CD4-positive, alpha-beta T cell treated with Interleukin-1 beta for 1 hour (primary cell): ENCODE data around the gene POU2F2.

Source experiments
- DNase-seq, 2 donors: peaks; one replicate each; pipeline ENCODE4 v3.0.0-alpha.2; 2020 to 2022

The POU2F2 gene

GRCh38 chr19:42132030-42132628 lies at the start of gene POU2F2:
TSS of gene POU2F2 (minus strand) at chr19:42132446. CDS start at chr19:42132411, 35 bp downstream.
- DNase-seq: peak; percentile 89 to 90

- DNase-seq: no peak
Observed at GRCh38 chr19:42178791-42179674, 46.8 kb upstream of the POU2F2 start.

GRCh38 chr19:42177686-42178019 lies 45.4 kb upstream of the POU2F2 start:
- no peak for DNase-seq

- peak; percentile 79 for DNase-seq
Observed at GRCh38 chr19:42176990-42177685, 44.9 kb upstream of the POU2F2 start.

DNA sequence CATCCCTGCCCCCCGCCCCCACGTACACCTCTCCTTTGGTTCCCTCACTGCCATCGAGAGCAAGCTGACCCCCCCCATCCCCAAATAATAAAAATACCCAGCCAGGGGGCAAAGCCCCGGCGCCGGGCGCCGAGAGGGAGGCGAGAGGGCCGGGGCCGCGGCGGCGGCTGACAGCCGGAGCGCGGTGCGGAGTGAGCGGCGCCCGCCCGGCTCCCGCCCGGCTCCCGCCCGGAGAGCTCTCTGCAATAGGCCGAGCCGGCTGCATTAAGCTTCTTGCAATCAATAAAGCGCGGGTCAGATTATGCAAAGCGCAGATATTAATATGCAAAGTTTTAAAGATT lies 44.4 kb upstream of the POU2F2 start:
- no peak for DNase-seq

GRCh38 chr19:42175952-42176648 lies 43.9 kb upstream of the POU2F2 start:
- no peak for DNase-seq

- DNase-seq: no peak
Observed at GRCh38 chr19:42174958-42175734, 42.9 kb upstream of the POU2F2 start.

- no peak for DNase-seq
Observed at GRCh38 chr19:42174188-42174587, 41.9 kb upstream of the POU2F2 start.

- no peak for DNase-seq
Observed at GRCh38 chr19:42173695-42174094, 41.4 kb upstream of the POU2F2 start.

DNA sequence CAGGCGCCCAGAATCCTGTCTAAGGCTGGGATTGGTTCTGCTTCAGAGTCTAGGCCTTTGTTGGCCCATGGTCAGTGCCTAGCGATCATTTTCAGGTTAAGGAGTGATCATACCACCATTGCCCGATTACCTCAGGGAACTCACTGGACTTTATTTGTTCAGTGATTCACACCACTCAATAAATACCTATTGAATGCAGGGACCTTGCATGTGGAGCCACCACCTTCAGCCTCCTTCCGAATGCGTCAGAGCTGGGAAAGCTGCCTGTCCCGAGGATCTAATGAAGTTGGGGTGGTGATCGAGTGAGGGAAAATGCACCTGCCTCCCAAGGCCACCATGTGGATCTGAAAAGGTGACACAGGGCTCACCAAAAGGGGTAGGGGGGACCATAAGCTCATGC lies 40.0 kb upstream of the POU2F2 start:
- DNase-seq: no peak

DNA sequence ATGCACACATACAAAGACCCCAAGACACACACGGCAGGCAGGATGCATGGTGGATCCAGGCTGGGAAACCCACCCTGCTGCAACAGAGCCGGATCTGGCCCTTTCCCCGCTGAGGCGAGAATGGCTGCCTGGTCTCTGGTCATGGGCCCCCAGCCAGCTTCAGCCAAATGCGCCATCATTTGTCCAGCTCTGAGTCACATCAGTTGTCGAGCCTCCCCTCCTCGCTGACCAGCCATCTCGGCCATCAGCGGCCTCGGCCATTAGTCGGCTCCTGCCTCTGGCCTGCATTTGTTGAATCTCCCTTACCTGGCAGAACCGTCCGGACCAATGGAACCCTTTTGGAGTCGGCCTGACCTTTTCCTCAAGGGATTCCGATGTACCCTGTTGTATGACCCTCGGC lies 38.5 kb upstream of the POU2F2 start:
- no peak for DNase-seq

GRCh38 chr19:42169486-42170413 lies 37.5 kb upstream of the POU2F2 start:
- no peak for DNase-seq

GRCh38 chr19:42168206-42168605 lies 36.0 kb upstream of the POU2F2 start:
- DNase-seq: no peak

DNA sequence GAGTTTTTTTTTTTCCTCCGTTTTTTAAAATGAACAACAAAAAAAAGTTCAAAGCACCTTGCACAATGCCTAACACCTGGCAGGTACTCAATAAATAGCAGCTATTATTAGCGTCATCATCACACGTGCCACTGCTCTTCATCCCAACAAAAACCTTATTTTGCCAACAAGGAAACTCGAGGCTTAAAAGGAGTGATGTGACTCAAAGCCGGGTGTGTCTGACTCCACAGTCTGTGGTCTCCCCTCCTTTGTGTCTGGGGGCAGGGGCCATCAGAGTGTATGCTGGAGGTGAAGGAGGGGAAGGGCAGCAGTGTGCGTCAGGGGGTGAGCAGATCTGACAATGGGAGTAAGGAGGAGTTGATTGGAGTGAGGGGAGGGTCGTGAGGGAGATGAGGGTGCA lies 34.1 kb upstream of the POU2F2 start:
- DNase-seq: no peak

DNA sequence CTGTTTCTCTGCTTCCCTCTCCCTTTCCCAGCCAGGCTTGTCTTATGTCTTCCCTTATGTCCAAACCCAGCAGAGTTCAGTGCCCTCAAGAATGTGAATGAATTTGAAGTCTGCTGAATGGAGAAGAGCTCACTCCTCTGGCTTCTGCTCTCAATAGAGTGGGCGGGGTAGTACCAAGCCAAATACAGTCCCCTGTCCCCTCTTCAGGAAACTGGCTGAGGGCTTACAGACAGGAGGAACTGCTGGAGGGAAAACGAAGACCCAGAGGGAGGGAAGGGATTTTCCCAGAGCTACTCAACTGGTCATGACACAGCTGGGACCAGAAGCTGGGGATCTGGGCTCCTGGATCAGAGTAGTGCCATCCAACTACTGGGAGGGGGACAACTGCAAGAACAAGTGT lies 32.9 kb upstream of the POU2F2 start:
- DNase-seq: no peak

DNA sequence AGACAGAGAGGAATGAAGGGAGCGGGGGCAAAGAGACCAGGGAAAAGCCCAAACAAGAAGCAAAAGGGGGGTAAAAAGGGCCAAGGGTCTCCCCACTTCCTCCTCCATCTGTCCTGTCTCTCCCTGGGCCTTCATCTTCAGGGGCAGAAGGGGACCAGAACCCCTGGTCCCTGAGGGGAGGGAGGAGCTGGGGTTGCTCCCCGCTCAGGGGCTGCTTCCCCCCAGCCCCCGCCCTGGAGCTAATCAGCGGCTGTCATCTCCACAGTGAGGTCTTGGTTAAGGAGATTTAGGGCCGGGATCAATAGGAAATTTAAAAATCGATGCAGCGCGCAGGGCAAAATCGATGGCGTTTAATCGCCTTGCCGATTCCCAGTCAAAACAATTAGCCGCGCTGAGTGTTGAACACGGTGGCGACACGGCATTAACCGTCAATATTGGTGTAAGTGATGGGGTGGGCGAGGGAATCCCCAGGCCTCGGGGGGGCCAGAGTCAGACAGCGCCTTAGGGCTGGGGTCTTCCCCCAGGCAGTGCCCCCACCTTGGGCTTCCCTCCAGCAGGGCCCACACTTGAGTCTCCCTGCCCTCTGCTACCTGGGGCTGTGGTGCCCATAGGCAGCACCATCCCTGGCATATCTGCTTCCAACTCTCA lies 29.5 kb upstream of the POU2F2 start:
- no peak for DNase-seq

GRCh38 chr19:42159942-42160341 lies 27.7 kb upstream of the POU2F2 start:
- no peak for DNase-seq

DNA sequence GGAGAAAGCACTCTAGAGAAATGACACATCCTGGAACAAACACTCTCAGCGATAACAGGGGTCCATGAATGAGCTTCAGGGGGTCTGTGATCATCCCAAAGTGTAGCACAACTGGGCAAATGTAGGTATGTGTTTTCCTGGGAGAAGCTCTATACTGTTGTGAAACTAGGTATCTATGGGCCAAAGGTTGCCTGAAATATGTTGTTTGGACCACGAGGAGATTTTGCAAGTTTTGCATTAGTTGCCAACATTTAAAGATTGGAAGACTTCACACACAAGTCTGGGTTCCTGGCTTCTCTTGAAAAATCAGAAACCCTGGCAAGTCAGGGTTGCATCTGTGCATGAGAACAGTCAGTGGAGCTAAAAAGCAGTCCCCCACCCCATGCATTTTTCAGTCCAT lies 26.7 kb upstream of the POU2F2 start:
- no peak for DNase-seq

DNA sequence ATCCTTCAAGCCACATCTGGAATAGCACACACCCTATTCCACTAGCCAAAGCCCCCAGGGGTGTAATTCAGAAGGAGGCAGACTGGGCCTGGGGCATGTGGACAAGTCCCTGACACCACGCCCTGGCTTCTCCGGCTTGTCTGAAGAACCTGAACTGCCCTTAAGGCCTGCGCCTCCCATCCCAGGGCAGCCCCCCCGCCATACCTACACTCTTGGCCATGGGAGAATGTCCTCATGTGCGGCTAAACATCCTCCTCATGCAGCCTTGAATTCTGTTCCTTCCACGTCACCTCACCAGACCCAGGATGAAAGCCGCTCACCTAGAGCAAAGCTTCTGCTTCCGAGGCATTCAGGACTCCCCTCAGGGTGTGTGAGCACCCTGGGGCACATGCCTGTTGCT lies 24.3 kb upstream of the POU2F2 start:
- no peak for DNase-seq

GRCh38 chr19:42155796-42156195 lies 23.6 kb upstream of the POU2F2 start:
- DNase-seq: no peak
